GM19351 (cell line): ENCODE measurements around the gene COPS4.
"Not testable (repeated sequence)": the region's sequence is repeated elsewhere in the genome, so short reads cannot be mapped to it uniquely, and the experiment has no call there.

Source experiments
- ATAC-seq: cut with Tn5 transposase; IDR thresholded peaks from one replicate; pipeline ENCODE4 v1.9.1; 2021; ENCODE audit warnings: mild to moderate bottlenecking, moderate library complexity; ENCODE audit not compliant: unreplicated experiment

Gene COPS4

DNA sequence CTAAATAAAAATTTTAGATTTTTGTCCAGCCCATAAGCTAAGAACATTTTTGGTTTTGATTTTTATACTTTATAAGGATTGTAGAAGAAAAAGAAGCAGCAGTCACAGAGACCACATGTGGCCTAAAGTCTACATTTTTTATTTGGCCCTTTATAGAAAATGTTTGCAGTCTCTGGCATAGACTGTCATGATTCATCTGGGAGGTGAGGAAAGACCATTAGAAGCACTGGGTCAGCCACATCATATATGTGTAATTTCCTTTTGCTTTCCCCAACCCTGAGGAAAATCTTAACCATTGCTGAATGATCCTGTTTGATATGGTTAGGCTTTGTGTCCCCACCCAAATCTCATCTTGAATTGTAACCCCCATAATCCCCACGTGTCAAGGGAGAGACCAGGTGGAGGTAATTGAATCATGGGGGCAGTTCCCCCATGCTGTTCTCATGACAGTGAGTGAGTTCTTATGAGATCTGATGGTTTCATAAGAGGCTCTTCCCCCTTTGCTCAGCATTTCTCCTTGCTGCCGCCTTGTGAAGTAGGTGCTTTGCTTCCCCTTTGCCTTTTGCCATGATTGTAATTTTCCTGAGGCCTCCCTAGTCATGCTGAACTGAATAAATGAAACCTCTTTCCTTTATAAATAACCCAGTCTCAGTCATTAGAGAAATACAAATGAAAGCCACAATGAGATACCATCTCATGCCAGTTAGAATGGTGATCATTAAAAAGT is 12.1 kb upstream of the COPS4 start:
- ATAC-seq = no peak

GRCh38 chr4:83023599-83023998 is 11.4 kb upstream of the COPS4 start:
- ATAC-seq = not testable (repeated sequence)

DNA sequence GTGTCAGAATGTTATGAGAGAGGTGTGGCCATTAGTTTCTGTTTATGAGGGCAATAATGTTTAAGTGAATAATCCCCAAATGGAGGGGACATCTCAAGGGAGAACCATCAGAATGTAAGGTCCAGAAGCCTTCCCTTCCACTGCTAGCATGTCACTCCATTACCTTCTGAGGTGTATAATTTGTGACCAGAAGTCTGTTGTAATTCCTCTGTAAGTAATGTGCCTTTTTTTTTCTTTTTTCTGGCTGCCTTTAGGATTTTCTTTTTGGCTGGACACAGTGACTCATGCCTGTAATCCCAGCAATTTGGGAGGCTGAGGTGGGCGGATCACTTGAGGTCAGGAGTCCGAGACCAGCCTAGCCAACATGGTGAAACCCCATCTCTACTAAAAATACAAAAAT is 10.8 kb upstream of the COPS4 start:
- no peak for ATAC-seq

DNA sequence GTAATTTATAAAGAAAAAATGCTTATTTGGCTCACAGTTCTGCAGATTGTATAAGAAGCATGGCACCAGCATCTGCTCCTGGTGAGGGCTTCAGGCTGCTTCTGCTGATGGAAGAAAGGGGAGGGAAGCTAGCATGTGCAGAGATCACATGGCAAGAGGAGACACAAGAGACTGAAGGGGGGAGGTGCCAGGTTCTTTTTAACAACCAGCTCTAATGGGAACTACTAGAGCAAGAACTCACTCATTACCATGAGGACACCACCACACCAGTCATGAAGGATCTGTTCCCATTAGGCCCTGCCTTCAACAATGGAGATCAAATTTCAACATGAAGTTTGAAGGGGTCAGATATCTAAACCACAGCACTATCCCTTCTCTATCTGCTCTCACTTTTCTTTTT is 9.4 kb upstream of the COPS4 start:
- no peak for ATAC-seq

DNA sequence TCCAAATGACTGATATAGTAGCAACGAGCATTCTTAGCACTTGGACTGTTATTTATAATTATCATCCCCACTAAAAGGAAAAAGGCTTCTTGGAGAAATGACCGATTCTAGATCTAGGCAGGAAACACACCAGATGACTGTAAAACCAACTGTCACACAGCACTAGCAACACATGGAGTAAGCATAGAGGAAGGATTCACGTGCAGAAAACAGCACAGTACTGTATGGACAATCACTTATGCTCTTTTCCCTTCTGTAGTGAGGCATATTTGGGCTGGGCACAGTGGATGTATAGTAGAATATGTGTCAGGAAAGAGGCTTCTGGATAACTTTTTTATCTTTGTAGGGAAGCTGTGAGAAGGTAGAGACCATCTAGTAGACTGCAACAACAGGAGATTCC is 6.0 kb upstream of the COPS4 start:
- no peak for ATAC-seq

DNA sequence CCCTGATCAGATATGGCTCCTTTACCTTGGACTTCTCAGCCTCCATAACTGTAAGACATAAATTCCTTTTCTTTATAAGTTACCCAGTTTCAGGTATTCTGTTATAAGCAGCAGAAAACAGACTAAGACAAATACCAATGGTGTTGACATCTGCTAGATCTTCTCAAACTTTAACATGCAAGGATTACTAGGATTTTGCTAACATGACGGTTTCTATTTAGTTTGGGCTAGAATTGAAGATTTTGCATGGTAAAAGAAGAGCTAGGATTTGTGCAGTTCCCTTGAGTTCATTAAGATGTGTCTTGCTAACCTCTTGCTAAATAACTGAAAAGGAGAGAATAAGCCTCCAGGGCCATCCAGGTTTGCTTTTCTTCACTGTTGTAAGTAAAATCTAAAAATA is 5.3 kb upstream of the COPS4 start:
- no peak for ATAC-seq

GRCh38 chr4:83036991-83037665 is 2.1 kb downstream of the COPS4 start:
- ATAC-seq = no peak

- no peak for ATAC-seq
Observed at GRCh38 chr4:83040269-83040668, 5.3 kb downstream of the COPS4 start.

DNA sequence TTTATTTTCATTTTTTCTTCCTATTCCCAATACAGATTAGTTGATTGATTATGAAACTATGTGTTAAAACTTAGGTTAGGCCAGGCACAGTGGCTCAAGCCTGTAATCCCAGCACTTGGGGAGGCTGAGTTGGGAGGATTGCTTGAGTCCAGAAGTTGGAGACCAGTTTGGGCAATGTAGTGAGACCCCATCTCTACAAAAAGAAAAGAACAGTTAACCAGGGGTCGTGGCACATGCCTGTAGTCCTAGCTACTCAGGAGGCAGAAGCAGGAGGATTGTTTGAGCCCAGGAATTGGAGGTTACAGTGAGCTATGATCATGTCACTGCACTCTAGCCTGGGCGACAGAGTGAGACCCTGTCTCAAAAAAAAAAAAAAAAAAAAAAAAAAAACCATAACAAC is 8.2 kb downstream of the COPS4 start:
- not testable (repeated sequence) for ATAC-seq

GRCh38 chr4:83043801-83044407 is 8.9 kb downstream of the COPS4 start:
- no peak for ATAC-seq

DNA sequence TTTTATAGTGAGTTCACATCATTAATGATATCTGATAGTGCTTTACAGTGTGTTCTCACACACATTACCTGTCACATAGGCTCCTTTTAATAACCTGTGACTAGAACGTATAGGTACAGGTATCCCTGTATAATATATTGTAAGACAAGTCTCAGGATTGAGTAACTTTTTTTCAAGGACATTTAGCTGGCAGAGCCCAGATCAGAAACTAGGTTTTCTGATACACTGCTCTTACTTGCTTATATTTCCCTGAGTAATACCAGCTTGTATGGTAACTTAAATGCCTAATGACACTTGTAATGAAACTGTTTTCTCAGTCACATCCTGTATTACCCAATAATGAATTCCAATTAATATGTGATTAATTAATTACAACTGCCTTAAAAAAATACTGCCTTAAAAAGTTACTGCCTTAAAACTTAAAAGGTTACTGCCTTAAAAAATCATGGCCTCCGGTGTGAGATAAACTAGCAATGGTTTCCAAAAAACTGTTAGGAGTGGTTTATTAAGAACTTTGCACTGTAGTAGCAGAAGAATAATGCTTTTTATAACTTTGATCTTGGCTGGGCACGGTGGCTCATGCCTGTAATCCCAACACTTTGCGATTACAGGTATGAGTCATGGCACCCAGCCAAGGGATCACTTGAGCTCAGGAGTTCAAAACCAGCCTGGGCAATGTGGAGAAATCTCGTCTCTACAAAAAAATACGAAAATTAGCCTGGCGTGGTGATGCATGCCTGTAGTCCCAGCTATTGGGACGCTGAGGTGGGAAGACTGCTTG is 11.9 kb downstream of the COPS4 start:
- no peak for ATAC-seq

GRCh38 chr4:83048781-83049180 is 13.8 kb downstream of the COPS4 start:
- ATAC-seq = not testable (repeated sequence)

DNA sequence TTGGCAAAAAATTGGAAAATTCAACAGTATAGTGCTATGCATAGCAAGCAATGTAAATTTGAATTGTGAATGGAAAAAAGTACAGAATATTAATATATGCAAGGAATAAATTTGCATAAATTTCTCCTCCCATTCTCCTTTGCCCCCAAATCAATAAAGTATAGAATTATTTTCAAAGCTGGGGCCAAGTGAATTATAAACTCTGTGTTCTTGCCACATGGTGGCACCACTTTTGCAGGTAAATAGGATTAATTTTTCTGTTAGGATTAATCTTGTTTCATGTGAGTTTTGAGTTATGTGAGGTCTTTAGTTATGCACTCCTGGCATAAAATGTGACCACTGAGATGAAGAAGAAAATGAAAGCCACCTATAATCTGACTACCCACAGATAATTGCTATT is 19.9 kb downstream of the COPS4 start:
- ATAC-seq = no peak

GRCh38 chr4:83062739-83063138 is 27.8 kb downstream of the COPS4 start:
- ATAC-seq = no peak

- no peak for ATAC-seq
Observed at GRCh38 chr4:83065266-83065665, 30.3 kb downstream of the COPS4 start.

DNA sequence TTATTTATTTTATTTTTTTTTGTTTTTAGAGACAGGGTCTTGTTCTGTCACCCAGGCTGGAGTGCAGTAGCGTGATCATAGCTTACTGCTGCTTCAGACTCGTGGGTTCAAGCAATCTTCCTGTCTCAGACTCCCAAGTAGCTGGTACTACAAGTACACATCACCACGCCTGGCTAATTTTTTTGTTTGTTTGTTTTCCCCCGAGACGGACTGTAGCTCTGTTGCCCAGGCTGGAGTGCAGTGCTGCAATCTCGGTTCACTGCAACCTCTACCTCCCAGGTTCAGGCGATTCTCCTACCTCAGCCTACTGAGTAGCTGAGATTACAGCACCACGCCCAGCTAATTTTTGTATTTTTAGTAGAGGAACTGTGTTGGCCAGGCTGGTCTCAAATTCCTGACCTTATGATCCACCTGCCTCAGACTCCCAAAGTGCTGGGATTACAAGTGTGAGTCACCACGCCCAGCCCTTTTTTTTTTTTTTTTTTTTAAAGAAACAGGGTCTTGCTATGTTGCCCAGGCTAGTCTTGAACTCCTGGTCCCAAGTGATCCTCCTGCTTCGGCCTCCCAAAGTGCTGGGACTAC is 32.2 kb downstream of the COPS4 start:
- no peak for ATAC-seq

DNA sequence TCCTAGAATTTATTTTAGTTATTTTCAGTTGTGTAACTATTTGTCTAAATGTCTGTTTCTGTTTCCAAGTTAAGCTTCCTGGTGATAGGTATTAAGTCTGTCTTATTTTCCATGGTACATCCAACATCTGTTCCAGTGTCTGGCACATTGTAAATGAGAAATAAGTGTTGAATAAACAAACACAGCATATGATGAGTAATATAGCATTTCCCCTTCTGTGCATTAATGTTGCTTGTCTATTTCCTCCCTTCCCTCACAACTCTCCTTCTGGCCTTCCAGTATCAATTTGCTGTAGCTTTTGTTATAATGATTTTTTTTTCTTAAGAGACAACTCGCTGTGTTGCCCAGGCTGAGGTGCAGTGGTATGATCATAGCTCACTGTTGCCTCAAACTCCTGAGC is 36.1 kb downstream of the COPS4 start:
- no peak for ATAC-seq

GRCh38 chr4:83074086-83074704 is 39.2 kb downstream of the COPS4 start:
- ATAC-seq = peak; percentile 88

DNA sequence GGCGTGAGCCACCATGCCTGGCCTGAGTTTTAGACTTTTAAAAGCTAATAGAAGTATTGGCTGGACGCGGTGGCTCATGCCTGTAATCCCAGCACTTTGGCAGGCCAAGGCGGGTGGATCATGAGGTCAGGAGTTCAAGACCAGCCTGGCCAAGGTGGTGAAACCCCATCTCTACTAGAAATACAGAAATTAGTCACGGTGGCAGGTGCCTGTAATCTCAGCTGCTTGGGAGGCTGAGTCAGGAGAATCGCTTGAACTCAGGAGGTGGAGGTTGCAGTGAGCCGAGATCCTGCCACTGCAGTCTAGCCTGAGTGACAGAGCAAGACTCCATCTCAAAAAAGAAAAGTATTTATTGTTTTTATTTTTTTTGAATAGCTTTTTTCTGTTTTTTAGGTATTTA is 39.8 kb downstream of the COPS4 start:
- ATAC-seq = not testable (repeated sequence)

- ATAC-seq = no peak
Observed at GRCh38 chr4:83075311-83076095, 40.5 kb downstream of the COPS4 start.
